GM23338 (cell line): ENCODE results near the gene MELTF. TPM values are rescaled to one million over a fixed set of nuclear protein-coding genes. Genes with fewer than 3 reads are reported as not detected.

Source experiments
- ATAC-seq: fragments of 200-7000 bp; cut with Tn5 transposase; 3 replicates; pipeline ENCODE4 v1.9.1; 2020
- DNase-seq: peaks from one replicate; pipeline ENCODE4 v3.0.0-alpha.2; 2015; ENCODE audit warnings: low spot score
- H2AFZ ChIP-seq: fragments of 200-600 bp; sonication (generic); 2 replicates; pipeline ENCODE4 v1.8.0; 2016; ENCODE audit warnings: antibody characterized with exemption, mild to moderate bottlenecking, moderate library complexity
- H3F3A ChIP-seq: fragments of 200-600 bp; sonication (generic); replicated peaks from 2 replicates; pipeline ENCODE4 v1.8.0; 2017; ENCODE audit warnings: antibody characterized with exemption, mixed run types, low read depth
- H3K27ac ChIP-seq: fragments of 200-600 bp; sonication (generic); 2 replicates; pipeline ENCODE4 v1.6.1; 2016; ENCODE audit warnings: low read depth
- H3K27me3 ChIP-seq: fragments of 200-600 bp; sonication (generic); 2 replicates; pipeline ENCODE4 v1.8.0; 2016; ENCODE audit warnings: mild to moderate bottlenecking, mixed run types, moderate library complexity; ENCODE audit not compliant: insufficient read depth
- H3K36me3 ChIP-seq: fragments of 200-600 bp; sonication (generic); 2 replicates; pipeline ENCODE4 v1.8.0; 2016; ENCODE audit warnings: mild to moderate bottlenecking; ENCODE audit not compliant: insufficient read depth
- H3K4me1 ChIP-seq: fragments of 200-600 bp; sonication (generic); 2 replicates; pipeline ENCODE4 v1.8.0; 2016; ENCODE audit warnings: mild to moderate bottlenecking, moderate library complexity; ENCODE audit not compliant: insufficient read depth
- H3K4me2 ChIP-seq: fragments of 200-600 bp; sonication (generic); 2 replicates; pipeline ENCODE4 v1.7.1; 2017; ENCODE audit warnings: mixed run types
- H3K4me3 ChIP-seq: fragments of 200-600 bp; sonication (generic); 2 replicates; pipeline ENCODE4 v1.6.1; 2016; ENCODE audit warnings: mixed run types
- H3K79me2 ChIP-seq: fragments of 200-600 bp; sonication (generic); replicated peaks from 2 replicates; pipeline ENCODE4 v1.8.0; 2017; ENCODE audit warnings: mild to moderate bottlenecking; ENCODE audit not compliant: insufficient read depth
- H3K9me2 ChIP-seq: fragments of 200-600 bp; sonication (generic); 2 replicates; pipeline ENCODE4 v1.8.0; 2017; ENCODE audit not compliant: insufficient read depth
- H4K20me1 ChIP-seq: fragments of 200-600 bp; sonication (generic); replicated peaks from 2 replicates; pipeline ENCODE4 v1.8.0; 2017; ENCODE audit warnings: mild to moderate bottlenecking; ENCODE audit not compliant: insufficient read depth
- H3K27ac Mint-ChIP-seq: 2 replicates; pipeline ENCODE4 v1.8.0; 2020; ENCODE audit warnings: inconsistent platforms, mild to moderate bottlenecking, moderate library complexity, mixed read lengths
- H3K27me3 Mint-ChIP-seq: 3 replicates; pipeline ENCODE4 v1.8.0; 2022; ENCODE audit warnings: low read depth, mild to moderate bottlenecking, moderate library complexity, mixed read lengths, inconsistent platforms; ENCODE audit not compliant: insufficient read depth, poor library complexity
- H3K36me3 Mint-ChIP-seq: 3 replicates; pipeline ENCODE4 v1.8.0; 2021; ENCODE audit warnings: low read depth, mild to moderate bottlenecking, inconsistent platforms, moderate library complexity, mixed read lengths
- H3K4me1 Mint-ChIP-seq: 3 replicates; pipeline ENCODE4 v1.8.0; 2020; ENCODE audit warnings: mild to moderate bottlenecking, inconsistent platforms, mixed read lengths
- H3K4me3 Mint-ChIP-seq: 3 replicates; pipeline ENCODE4 v1.8.0; 2021; ENCODE audit warnings: moderate library complexity, mild to moderate bottlenecking, inconsistent platforms, mixed read lengths
- H3K9me3 Mint-ChIP-seq: 3 replicates; pipeline ENCODE4 v1.8.0; 2020; ENCODE audit warnings: moderate library complexity, mild to moderate bottlenecking, inconsistent platforms, mixed read lengths
- CREB1 ChIP-seq: fragments of 250-450 bp; sonication (Bioruptor Pico); IDR thresholded peaks from 2 replicates; pipeline ENCODE4 v1.5.0; 2020; ENCODE audit warnings: low read depth, mild to moderate bottlenecking, moderate library complexity
- EZH2phosphoT487 ChIP-seq: fragments of 200-600 bp; sonication (generic); IDR thresholded peaks from one replicate; pipeline ENCODE4 v1.8.1; 2018; ENCODE audit warnings: antibody characterized with exemption; ENCODE audit not compliant: unreplicated experiment
- NANOG ChIP-seq: IDR thresholded peaks from 2 replicates; pipeline ENCODE4 v1.6.1; 2016; ENCODE audit warnings: antibody characterized with exemption, borderline replicate concordance
- REST ChIP-seq: IDR thresholded peaks from one replicate; pipeline ENCODE4 v1.6.1; 2018; ENCODE audit warnings: antibody characterized with exemption; ENCODE audit not compliant: unreplicated experiment
- ZNF462 ChIP-seq: fragments of 250-450 bp; sonication (Bioruptor Pico); IDR thresholded peaks from 2 replicates; pipeline ENCODE4 v1.5.0; 2020; ENCODE audit warnings: mild to moderate bottlenecking, moderate library complexity
- polyA plus RNA-seq: library from polyadenylated mRNA; unstranded; fragments of >200 nt; fragmentation: Nextera tagmentation; extraction: Ambion mirVana; gene quantifications from 2 replicates; pipeline ENCODE4 v1.2.1, GENCODE V29; 2016
- total RNA-seq: library from RNA; depleted of rRNA; stranded (reverse); fragments of >200 nt; shearing (Covaris generic); gene quantifications from 2 replicates; pipeline ENCODE4 v1.2.3, GENCODE V29; 2014

Gene MELTF
- total and polyA plus RNA-seq, 2 experiments from 2014 or later = 1.4 to 5.2 TPM

- DNase-seq (no peak), ATAC-seq (no peak)
- no peak for TF ChIP-seq ZNF462 (CRISPR knock-in tag)
- TF ChIP-seq EZH2phosphoT487 = no peak
- no peak for TF ChIP-seq NANOG
- no peak for TF ChIP-seq REST
- no peak for TF ChIP-seq CREB1
- peaks cover 4% of the 10 kb centered on the region; the same call in 2 of the 3 replicates for H3K4me1 Mint-ChIP-seq
- H3K36me3 Mint-ChIP-seq = no peaks in the 10 kb centered on the region
- H3K27me3 Mint-ChIP-seq = peaks cover 6% of the 10 kb centered on the region
- H3K4me2 ChIP-seq = no peak overlapping the region
- H3K79me2 ChIP-seq = no peaks in the 10 kb centered on the region
- H3K36me3 ChIP-seq = no peaks in the 10 kb centered on the region
- H3K4me1 ChIP-seq = no peaks in the 10 kb centered on the region; the same call in 1 of the 2 replicates
- no peak overlapping the region for H3K27ac Mint-ChIP-seq
- no peak overlapping the region for H3K4me3 ChIP-seq
- no peaks in the 10 kb centered on the region for H3K9me2 ChIP-seq
- no peak overlapping the region for H3K27ac ChIP-seq
- no peak overlapping the region for H2AFZ ChIP-seq
- no peaks in the 10 kb centered on the region for H3K9me3 Mint-ChIP-seq
- H4K20me1 ChIP-seq = no peaks in the 10 kb centered on the region
- H3K27me3 ChIP-seq = no peaks in the 10 kb centered on the region
- no peaks in the 10 kb centered on the region for H3F3A ChIP-seq
- no peak overlapping the region for H3K4me3 Mint-ChIP-seq
Observed at GRCh38 chr3:197015790-197016736, 13.6 kb downstream of the MELTF start.
